Measurements from ENCODE around the gene GAB2. TPM values are rescaled to one million over a fixed set of nuclear protein-coding genes. Genes with fewer than 3 reads are reported as not detected.

The GAB2 gene
- total and polyA plus RNA-seq, 10 of the 15 experiments (the other 5 are each of a cell fraction or from before 2014, with no cell fraction given): 0.69 to 12.6 (median 3.8) TPM

DNA sequence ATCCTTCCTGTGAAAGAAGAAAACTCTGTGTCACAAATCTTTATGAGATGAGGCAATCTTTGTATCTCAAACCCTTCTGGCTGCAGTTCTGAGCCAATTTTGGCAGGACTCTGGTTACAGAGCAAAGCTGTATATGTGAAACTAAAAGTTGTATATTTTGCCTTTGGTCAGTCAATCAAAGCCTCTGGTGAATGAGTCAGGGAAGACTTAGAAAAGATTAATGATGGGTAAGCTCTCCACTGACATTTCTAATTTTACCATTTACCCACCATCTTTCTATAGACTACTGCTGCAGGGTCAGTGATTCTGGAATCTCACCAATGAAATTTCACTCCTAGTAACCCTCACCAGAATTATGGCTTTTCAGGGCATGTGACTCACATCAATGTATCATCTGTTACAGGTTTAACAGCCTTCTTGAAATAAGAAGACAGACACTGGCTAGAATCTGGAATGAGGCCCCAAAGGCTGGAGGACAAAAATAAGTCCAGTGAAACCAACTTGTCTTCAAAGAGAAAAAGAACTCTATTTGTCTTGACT is 185.6 kb downstream of the GAB2 start (continued):
- TF ChIP-seq, protein P1, sequence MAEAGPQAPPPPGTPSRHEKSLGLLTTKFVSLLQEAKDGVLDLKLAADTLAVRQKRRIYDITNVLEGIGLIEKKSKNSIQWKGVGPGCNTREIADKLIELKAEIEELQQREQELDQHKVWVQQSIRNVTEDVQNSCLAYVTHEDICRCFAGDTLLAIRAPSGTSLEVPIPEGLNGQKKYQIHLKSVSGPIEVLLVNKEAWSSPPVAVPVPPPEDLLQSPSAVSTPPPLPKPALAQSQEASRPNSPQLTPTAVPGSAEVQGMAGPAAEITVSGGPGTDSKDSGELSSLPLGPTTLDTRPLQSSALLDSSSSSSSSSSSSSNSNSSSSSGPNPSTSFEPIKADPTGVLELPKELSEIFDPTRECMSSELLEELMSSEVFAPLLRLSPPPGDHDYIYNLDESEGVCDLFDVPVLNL (IDR thresholded peaks at IDR 0.05; ENCODE audit: low read depth, low read length): no peak
- peak; percentile 45; the same call in 1 of the 2 replicates for TF ChIP-seq NFIC (IDR thresholded peaks at IDR 0.05; ENCODE audit: low read depth, low read length)
- TF ChIP-seq ZBED1 (IDR thresholded peaks at IDR 0.05; ENCODE audit: borderline replicate concordance): peak; percentile 28; the same call in 1 of the 2 replicates

DNA sequence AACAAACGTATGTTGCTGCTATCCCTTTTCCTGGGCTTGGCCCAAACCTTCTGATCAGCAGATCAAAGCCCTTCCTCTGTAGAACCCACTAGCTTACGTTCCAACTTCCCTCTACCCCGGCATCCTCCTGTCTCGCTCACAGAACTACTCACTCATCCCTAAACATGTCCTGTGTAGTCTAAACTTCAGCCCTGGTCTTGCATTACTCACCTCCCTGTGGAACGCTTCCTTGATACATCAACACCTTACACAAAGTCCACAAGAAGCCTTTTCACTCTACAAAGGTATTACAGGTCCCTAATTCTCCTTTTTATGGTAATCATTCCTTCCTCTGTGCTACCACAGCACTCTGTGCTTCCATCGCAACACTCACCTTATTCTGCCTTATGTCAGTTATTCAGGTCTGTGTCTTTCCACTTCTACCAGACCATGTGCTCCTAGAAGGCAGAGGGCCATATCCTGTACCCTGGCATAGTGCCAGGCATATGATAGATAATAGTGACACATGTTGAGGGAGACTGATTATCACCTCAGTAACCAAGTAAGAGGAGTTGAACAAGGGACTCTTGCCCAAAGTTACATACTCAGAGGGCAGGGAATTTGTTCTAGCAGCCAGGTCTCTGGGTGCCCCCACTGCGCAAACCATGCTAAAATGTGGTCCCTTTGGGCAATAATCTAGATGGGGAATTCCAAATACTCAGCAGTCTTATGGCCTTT is 187.3 kb downstream of the GAB2 start:
- Histone ChIP-seq H3K4me2 (ENCODE audit: control insufficient read depth, insufficient read depth) (no peak overlapping the region), H3K9me3 (replicated peaks; ENCODE audit: control insufficient read depth, insufficient read depth, low read length) (no peaks in the 10 kb centered on the region), H3K79me2 (ENCODE audit: control insufficient read depth, insufficient read depth, low read length) (no peaks in the 10 kb centered on the region), H3K27ac (ENCODE audit: control insufficient read depth, insufficient read depth) (no peak overlapping the region), H3K4me3 (no peak overlapping the region), H3K27me3 (replicated peaks in 1 of 2; ENCODE audit: control insufficient read depth in 2 of 2, insufficient read depth in 2 of 2, low read length in 1 of 2) (no peaks in the 10 kb centered on the region), H3K9ac (ENCODE audit: control insufficient read depth, insufficient read depth, low read length) (no peak overlapping the region), H3K36me3 (ENCODE audit: control insufficient read depth in 2 of 2, insufficient read depth in 2 of 2, low read length in 1 of 2) (no peaks in the 10 kb centered on the region), H2AFZ (ENCODE audit: control insufficient read depth, low read depth, low read length) (no peak overlapping the region), H3K4me1 (ENCODE audit: control insufficient read depth, insufficient read depth, low read length) (peaks cover 21% of the 10 kb centered on the region), H4K20me1 (ENCODE audit: control insufficient read depth, insufficient read depth) (no peaks in the 10 kb centered on the region)
- in situ Hi-C loops (cut with MboI) (no loop called here), intact Hi-C loops (cut with micrococcal nuclease; ENCODE audit: unreplicated experiment) (no loop called here)
- ChIA-PET SMC1A (ENCODE audit: uncharacterized antibody, unreplicated experiment) (interaction anchor here (1.6 kb wide), 1 partner anchor 334 kb away, joined by 3 read pairs; no protein-coding TSS in a partner anchor), CTCF (interaction anchor here (8.1 kb wide), 1 partner anchor 336 kb away, joined by 181 read pairs; no protein-coding TSS in a partner anchor), RAD21 (ENCODE audit: unreplicated experiment) (no interaction called here), POLR2A (no interaction called here)
- DNase-seq (ENCODE audit: low read depth, low spot score) (no peak), ATAC-seq (no peak), FAIRE-seq (no peak)
- no TSS peak for BruUV-seq (replicated peaks)
- 90% methylated on average over 7 of the region's 7 CpGs for WGBS (ENCODE audit: insufficient coverage, insufficient replicate concordance, low lambda C conversion rate, missing lambda C conversion rate)
- TF ChIP-seq, protein P2, sequence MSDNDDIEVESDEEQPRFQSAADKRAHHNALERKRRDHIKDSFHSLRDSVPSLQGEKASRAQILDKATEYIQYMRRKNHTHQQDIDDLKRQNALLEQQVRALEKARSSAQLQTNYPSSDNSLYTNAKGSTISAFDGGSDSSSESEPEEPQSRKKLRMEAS (IDR thresholded peaks at IDR 0.05; ENCODE audit: low read depth, low read length): no peak
- no peak for TF ChIP-seq JUNB (IDR thresholded peaks at IDR 0.05)
- TF ChIP-seq, protein P3, sequence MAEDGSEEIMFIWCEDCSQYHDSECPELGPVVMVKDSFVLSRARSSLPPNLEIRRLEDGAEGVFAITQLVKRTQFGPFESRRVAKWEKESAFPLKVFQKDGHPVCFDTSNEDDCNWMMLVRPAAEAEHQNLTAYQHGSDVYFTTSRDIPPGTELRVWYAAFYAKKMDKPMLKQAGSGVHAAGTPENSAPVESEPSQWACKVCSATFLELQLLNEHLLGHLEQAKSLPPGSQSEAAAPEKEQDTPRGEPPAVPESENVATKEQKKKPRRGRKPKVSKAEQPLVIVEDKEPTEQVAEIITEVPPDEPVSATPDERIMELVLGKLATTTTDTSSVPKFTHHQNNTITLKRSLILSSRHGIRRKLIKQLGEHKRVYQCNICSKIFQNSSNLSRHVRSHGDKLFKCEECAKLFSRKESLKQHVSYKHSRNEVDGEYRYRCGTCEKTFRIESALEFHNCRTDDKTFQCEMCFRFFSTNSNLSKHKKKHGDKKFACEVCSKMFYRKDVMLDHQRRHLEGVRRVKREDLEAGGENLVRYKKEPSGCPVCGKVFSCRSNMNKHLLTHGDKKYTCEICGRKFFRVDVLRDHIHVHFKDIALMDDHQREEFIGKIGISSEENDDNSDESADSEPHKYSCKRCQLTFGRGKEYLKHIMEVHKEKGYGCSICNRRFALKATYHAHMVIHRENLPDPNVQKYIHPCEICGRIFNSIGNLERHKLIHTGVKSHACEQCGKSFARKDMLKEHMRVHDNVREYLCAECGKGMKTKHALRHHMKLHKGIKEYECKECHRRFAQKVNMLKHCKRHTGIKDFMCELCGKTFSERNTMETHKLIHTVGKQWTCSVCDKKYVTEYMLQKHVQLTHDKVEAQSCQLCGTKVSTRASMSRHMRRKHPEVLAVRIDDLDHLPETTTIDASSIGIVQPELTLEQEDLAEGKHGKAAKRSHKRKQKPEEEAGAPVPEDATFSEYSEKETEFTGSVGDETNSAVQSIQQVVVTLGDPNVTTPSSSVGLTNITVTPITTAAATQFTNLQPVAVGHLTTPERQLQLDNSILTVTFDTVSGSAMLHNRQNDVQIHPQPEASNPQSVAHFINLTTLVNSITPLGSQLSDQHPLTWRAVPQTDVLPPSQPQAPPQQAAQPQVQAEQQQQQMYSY (CRISPR knock-in tag; IDR thresholded peaks at IDR 0.05): no peak
- no peak for TF ChIP-seq SREBF1 (IDR thresholded peaks at IDR 0.05; ENCODE audit: low read length)
- no peak for TF ChIP-seq MYC (IDR thresholded peaks at IDR 0.05; ENCODE audit: insufficient read depth, insufficient read length, insufficient replicate concordance, low read length, severe bottlenecking)
- no peak for TF ChIP-seq CBFB (IDR thresholded peaks at IDR 0.05; ENCODE audit: low read depth)
- TF ChIP-seq IRF4 (IDR thresholded peaks at IDR 0.05; ENCODE audit: low read depth, low read length): no peak
- TF ChIP-seq TAF1 (IDR thresholded peaks at IDR 0.05; ENCODE audit: borderline replicate concordance, low read depth, low read length): no peak
- TF ChIP-seq BMI1 (IDR thresholded peaks at IDR 0.05; ENCODE audit: borderline replicate concordance): no peak
- no peak for TF ChIP-seq HDAC2 (IDR thresholded peaks at IDR 0.05)
- no peak for TF ChIP-seq KAT2A (conservative IDR thresholded peaks at IDR 0.05; ENCODE audit: control insufficient read depth, low read depth, low read length)
- TF ChIP-seq RCOR1 (conservative IDR thresholded peaks at IDR 0.05; ENCODE audit: low read depth, low read length): no peak
